GM23338 (cell line): ENCODE measurements around the gene ADAM17. TPM values are rescaled to one million over a fixed set of nuclear protein-coding genes. Genes with fewer than 3 reads are reported as not detected.

Experiments used
- ATAC-seq: fragments of 200-7000 bp; cut with Tn5 transposase; 3 replicates; pipeline ENCODE4 v1.9.1; 2020
- DNase-seq: peaks from one replicate; pipeline ENCODE4 v3.0.0-alpha.2; 2015; ENCODE audit warnings: low spot score
- H2AFZ ChIP-seq: fragments of 200-600 bp; sonication (generic); 2 replicates; pipeline ENCODE4 v1.8.0; 2016; ENCODE audit warnings: antibody characterized with exemption, mild to moderate bottlenecking, moderate library complexity
- H3F3A ChIP-seq: fragments of 200-600 bp; sonication (generic); replicated peaks from 2 replicates; pipeline ENCODE4 v1.8.0; 2017; ENCODE audit warnings: antibody characterized with exemption, mixed run types, low read depth
- H3K27ac ChIP-seq: fragments of 200-600 bp; sonication (generic); 2 replicates; pipeline ENCODE4 v1.6.1; 2016; ENCODE audit warnings: low read depth
- H3K27me3 ChIP-seq: fragments of 200-600 bp; sonication (generic); 2 replicates; pipeline ENCODE4 v1.8.0; 2016; ENCODE audit warnings: mild to moderate bottlenecking, mixed run types, moderate library complexity; ENCODE audit not compliant: insufficient read depth
- H3K36me3 ChIP-seq: fragments of 200-600 bp; sonication (generic); 2 replicates; pipeline ENCODE4 v1.8.0; 2016; ENCODE audit warnings: mild to moderate bottlenecking; ENCODE audit not compliant: insufficient read depth
- H3K4me1 ChIP-seq: fragments of 200-600 bp; sonication (generic); 2 replicates; pipeline ENCODE4 v1.8.0; 2016; ENCODE audit warnings: mild to moderate bottlenecking, moderate library complexity; ENCODE audit not compliant: insufficient read depth
- H3K4me2 ChIP-seq: fragments of 200-600 bp; sonication (generic); 2 replicates; pipeline ENCODE4 v1.7.1; 2017; ENCODE audit warnings: mixed run types
- H3K4me3 ChIP-seq: fragments of 200-600 bp; sonication (generic); 2 replicates; pipeline ENCODE4 v1.6.1; 2016; ENCODE audit warnings: mixed run types
- H3K79me2 ChIP-seq: fragments of 200-600 bp; sonication (generic); replicated peaks from 2 replicates; pipeline ENCODE4 v1.8.0; 2017; ENCODE audit warnings: mild to moderate bottlenecking; ENCODE audit not compliant: insufficient read depth
- H3K9me2 ChIP-seq: fragments of 200-600 bp; sonication (generic); 2 replicates; pipeline ENCODE4 v1.8.0; 2017; ENCODE audit not compliant: insufficient read depth
- H4K20me1 ChIP-seq: fragments of 200-600 bp; sonication (generic); replicated peaks from 2 replicates; pipeline ENCODE4 v1.8.0; 2017; ENCODE audit warnings: mild to moderate bottlenecking; ENCODE audit not compliant: insufficient read depth
- H3K27ac Mint-ChIP-seq: 2 replicates; pipeline ENCODE4 v1.8.0; 2020; ENCODE audit warnings: inconsistent platforms, mild to moderate bottlenecking, moderate library complexity, mixed read lengths
- H3K27me3 Mint-ChIP-seq: 3 replicates; pipeline ENCODE4 v1.8.0; 2022; ENCODE audit warnings: low read depth, mild to moderate bottlenecking, moderate library complexity, mixed read lengths, inconsistent platforms; ENCODE audit not compliant: insufficient read depth, poor library complexity
- H3K36me3 Mint-ChIP-seq: 3 replicates; pipeline ENCODE4 v1.8.0; 2021; ENCODE audit warnings: low read depth, mild to moderate bottlenecking, inconsistent platforms, moderate library complexity, mixed read lengths
- H3K4me1 Mint-ChIP-seq: 3 replicates; pipeline ENCODE4 v1.8.0; 2020; ENCODE audit warnings: mild to moderate bottlenecking, inconsistent platforms, mixed read lengths
- H3K4me3 Mint-ChIP-seq: 3 replicates; pipeline ENCODE4 v1.8.0; 2021; ENCODE audit warnings: moderate library complexity, mild to moderate bottlenecking, inconsistent platforms, mixed read lengths
- H3K9me3 Mint-ChIP-seq: 3 replicates; pipeline ENCODE4 v1.8.0; 2020; ENCODE audit warnings: moderate library complexity, mild to moderate bottlenecking, inconsistent platforms, mixed read lengths
- CREB1 ChIP-seq: fragments of 250-450 bp; sonication (Bioruptor Pico); IDR thresholded peaks from 2 replicates; pipeline ENCODE4 v1.5.0; 2020; ENCODE audit warnings: low read depth, mild to moderate bottlenecking, moderate library complexity
- EZH2 ChIP-seq: fragments of 200-600 bp; sonication (generic); IDR thresholded peaks from one replicate; pipeline ENCODE4 v1.8.0; 2017; ENCODE audit warnings: antibody characterized with exemption, mild to moderate bottlenecking, low read depth; ENCODE audit not compliant: unreplicated experiment
- POLR2AphosphoS5 ChIP-seq: IDR thresholded peaks from 2 replicates; pipeline ENCODE4 v1.6.1; 2016; ENCODE audit warnings: antibody characterized with exemption, low read depth
- STAT1 ChIP-seq: IDR thresholded peaks from one replicate; pipeline ENCODE4 v1.6.1; 2016; ENCODE audit warnings: antibody characterized with exemption; ENCODE audit not compliant: unreplicated experiment
- polyA plus RNA-seq: library from polyadenylated mRNA; unstranded; fragments of >200 nt; fragmentation: Nextera tagmentation; extraction: Ambion mirVana; gene quantifications from 2 replicates; pipeline ENCODE4 v1.2.1, GENCODE V29; 2016
- total RNA-seq: library from RNA; depleted of rRNA; stranded (reverse); fragments of >200 nt; shearing (Covaris generic); gene quantifications from 2 replicates; pipeline ENCODE4 v1.2.3, GENCODE V29; 2014
- TF ChIP-seq, protein P1 (sequence below): fragments of 250-450 bp; sonication (Bioruptor Pico); IDR thresholded peaks from 2 replicates; pipeline ENCODE4 v1.5.0; 2020; ENCODE audit warnings: mild to moderate bottlenecking, moderate library complexity
- TF ChIP-seq, protein P2 (sequence below): IDR thresholded peaks from 2 replicates; pipeline ENCODE4 v1.6.1; 2016; ENCODE audit warnings: antibody characterized with exemption
- TF ChIP-seq, protein P3 (sequence below), 2 experiments: fragments of 200-600 bp in 1 of 2; sonication (generic) in 1 of 2; conservative IDR thresholded peaks; 2 replicates each; pipeline versions ENCODE4 v1.5.1 to v1.6.1; 2016 to 2017; ENCODE audit warnings: antibody characterized with exemption in 2 of 2, low read depth in 2 of 2, mild to moderate bottlenecking in 2 of 2, moderate library complexity in 1 of 2

The ADAM17 gene
- total and polyA plus RNA-seq, 2 experiments from 2014 or later, result 8.3 to 23.5 TPM

DNA sequence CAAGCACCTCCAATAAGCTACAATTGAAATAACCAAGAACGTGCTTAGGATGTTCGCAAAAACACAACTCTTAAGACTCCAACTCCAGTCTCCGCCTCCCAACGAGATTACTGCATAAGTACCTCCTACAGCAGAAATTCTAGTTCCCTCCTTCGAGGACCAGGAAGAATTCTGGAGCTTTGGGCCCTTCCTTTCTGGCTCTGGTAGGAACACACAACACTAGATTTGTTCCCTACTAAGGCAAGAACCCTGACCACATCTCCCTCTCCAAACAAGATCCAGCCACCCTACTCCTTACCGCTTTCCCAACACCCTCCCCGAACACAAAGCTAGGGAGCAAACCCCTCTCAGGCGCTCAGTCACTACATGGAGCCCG, 721 bp downstream of the ADAM17 start:
- no peaks in the 10 kb centered on the region for H3K9me3 Mint-ChIP-seq
- H3K27ac Mint-ChIP-seq, result peak overlapping the region; percentile 94
- H3F3A ChIP-seq, result peaks cover 18% of the 10 kb centered on the region
- peak overlapping the region; percentile 98 for H3K4me3 Mint-ChIP-seq
- H3K27ac ChIP-seq, result peak overlapping the region; percentile 99
- H3K9me2 ChIP-seq, result no peaks in the 10 kb centered on the region
- H4K20me1 ChIP-seq, result peaks cover 33% of the 10 kb centered on the region
- no peaks in the 10 kb centered on the region for H3K36me3 ChIP-seq
- peak overlapping the region; percentile 95 for H2AFZ ChIP-seq
- peak overlapping the region; percentile 95 for H3K4me2 ChIP-seq
- H3K27me3 ChIP-seq, result no peaks in the 10 kb centered on the region
- peaks cover 23% of the 10 kb centered on the region for H3K4me1 ChIP-seq
- peak overlapping the region; percentile 98 for H3K4me3 ChIP-seq
- DNase-seq, result peak; percentile 67
- peaks cover 5% of the 10 kb centered on the region for H3K27me3 Mint-ChIP-seq
- TF ChIP-seq EZH2, result no peak
- TF ChIP-seq, protein P1, sequence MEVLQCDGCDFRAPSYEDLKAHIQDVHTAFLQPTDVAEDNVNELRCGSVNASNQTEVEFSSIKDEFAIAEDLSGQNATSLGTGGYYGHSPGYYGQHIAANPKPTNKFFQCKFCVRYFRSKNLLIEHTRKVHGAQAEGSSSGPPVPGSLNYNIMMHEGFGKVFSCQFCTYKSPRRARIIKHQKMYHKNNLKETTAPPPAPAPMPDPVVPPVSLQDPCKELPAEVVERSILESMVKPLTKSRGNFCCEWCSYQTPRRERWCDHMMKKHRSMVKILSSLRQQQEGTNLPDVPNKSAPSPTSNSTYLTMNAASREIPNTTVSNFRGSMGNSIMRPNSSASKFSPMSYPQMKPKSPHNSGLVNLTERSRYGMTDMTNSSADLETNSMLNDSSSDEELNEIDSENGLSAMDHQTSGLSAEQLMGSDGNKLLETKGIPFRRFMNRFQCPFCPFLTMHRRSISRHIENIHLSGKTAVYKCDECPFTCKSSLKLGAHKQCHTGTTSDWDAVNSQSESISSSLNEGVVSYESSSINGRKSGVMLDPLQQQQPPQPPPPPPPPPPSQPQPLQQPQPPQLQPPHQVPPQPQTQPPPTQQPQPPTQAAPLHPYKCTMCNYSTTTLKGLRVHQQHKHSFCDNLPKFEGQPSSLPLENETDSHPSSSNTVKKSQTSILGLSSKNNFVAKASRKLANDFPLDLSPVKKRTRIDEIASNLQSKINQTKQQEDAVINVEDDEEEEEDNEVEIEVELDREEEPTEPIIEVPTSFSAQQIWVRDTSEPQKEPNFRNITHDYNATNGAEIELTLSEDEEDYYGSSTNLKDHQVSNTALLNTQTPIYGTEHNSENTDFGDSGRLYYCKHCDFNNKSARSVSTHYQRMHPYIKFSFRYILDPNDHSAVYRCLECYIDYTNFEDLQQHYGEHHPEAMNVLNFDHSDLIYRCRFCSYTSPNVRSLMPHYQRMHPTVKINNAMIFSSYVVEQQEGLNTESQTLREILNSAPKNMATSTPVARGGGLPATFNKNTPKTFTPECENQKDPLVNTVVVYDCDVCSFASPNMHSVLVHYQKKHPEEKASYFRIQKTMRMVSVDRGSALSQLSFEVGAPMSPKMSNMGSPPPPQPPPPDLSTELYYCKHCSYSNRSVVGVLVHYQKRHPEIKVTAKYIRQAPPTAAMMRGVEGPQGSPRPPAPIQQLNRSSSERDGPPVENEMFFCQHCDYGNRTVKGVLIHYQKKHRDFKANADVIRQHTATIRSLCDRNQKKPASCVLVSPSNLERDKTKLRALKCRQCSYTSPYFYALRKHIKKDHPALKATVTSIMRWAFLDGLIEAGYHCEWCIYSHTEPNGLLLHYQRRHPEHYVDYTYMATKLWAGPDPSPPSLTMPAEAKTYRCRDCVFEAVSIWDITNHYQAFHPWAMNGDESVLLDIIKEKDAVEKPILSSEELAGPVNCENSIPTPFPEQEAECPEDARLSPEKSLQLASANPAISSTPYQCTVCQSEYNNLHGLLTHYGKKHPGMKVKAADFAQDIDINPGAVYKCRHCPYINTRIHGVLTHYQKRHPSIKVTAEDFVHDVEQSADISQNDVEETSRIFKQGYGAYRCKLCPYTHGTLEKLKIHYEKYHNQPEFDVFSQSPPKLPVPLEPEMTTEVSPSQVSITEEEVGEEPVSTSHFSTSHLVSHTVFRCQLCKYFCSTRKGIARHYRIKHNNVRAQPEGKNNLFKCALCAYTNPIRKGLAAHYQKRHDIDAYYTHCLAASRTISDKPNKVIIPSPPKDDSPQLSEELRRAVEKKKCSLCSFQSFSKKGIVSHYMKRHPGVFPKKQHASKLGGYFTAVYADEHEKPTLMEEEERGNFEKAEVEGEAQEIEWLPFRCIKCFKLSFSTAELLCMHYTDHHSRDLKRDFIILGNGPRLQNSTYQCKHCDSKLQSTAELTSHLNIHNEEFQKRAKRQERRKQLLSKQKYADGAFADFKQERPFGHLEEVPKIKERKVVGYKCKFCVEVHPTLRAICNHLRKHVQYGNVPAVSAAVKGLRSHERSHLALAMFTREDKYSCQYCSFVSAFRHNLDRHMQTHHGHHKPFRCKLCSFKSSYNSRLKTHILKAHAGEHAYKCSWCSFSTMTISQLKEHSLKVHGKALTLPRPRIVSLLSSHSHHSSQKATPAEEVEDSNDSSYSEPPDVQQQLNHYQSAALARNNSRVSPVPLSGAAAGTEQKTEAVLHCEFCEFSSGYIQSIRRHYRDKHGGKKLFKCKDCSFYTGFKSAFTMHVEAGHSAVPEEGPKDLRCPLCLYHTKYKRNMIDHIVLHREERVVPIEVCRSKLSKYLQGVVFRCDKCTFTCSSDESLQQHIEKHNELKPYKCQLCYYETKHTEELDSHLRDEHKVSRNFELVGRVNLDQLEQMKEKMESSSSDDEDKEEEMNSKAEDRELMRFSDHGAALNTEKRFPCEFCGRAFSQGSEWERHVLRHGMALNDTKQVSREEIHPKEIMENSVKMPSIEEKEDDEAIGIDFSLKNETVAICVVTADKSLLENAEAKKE (CRISPR knock-in tag), result no peak
- no peak; the same call in 2 of the 3 replicates for ATAC-seq
- peaks cover 68% of the 10 kb centered on the region for H3K79me2 ChIP-seq
- peaks cover 32% of the 10 kb centered on the region for H3K4me1 Mint-ChIP-seq
- peaks cover 6% of the 10 kb centered on the region for H3K36me3 Mint-ChIP-seq

DNA sequence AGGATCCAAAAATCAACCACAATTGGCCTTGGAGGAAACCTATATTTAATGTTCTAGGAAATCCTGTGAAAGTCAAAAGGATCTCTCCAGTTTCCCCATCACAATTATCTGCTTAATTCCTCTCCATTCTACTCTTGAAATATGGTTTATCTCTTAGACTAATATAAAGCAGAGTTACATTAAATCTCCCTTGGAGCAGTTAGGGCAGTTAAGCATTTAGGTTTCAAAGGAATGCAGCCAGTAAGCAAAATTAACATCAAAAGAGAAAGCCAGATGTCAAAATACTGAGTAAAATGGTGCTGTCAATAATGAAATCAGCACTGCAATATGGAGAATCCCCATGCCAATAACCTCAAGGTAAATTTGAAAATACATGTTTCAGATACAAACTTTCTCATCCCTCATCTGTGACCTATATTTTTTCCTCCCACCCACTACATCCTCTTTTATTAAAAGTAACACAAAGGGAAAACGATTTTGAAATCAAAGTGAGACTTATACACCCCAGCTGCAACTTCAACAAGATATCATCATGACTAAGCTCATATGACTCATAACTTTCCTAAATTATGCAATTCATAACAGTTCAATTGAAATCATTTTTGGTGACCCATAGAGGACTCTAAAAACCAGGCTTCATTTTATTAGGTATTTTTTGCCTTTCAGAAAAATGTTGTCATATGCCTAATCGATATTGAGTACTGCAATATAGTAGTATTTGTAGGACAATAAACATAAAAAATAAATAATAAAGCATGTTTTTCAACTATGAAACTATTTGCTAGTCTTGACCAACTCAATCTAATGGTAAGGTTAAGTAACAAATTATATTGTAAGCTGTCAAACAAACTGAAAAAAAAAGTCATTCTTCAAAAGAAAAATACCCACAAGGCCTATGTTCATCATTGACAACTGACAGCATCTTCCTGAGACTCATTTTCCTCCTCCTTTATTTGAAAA, 3.1 kb downstream of the ADAM17 start:
- Mint-ChIP-seq H3K27ac (no peak overlapping the region), H3K4me3 (no peak overlapping the region), H3K4me1 (peaks cover 47% of the 10 kb centered on the region), H3K27me3 (peaks cover 5% of the 10 kb centered on the region), H3K9me3 (no peaks in the 10 kb centered on the region), H3K36me3 (peaks cover under 1% of the 10 kb centered on the region; the same call in 1 of the 3 replicates)
- H2AFZ ChIP-seq, result no peak overlapping the region
- H3K36me3 ChIP-seq, result no peaks in the 10 kb centered on the region
- no peaks in the 10 kb centered on the region for H3K9me2 ChIP-seq
- H3K4me3 ChIP-seq, result no peak overlapping the region
- peak overlapping the region; percentile 53; the same call in 1 of the 2 replicates for H3K4me2 ChIP-seq
- H3K27me3 ChIP-seq, result no peaks in the 10 kb centered on the region
- ATAC-seq (no peak), DNase-seq (no peak)
- TF ChIP-seq, protein P2, sequence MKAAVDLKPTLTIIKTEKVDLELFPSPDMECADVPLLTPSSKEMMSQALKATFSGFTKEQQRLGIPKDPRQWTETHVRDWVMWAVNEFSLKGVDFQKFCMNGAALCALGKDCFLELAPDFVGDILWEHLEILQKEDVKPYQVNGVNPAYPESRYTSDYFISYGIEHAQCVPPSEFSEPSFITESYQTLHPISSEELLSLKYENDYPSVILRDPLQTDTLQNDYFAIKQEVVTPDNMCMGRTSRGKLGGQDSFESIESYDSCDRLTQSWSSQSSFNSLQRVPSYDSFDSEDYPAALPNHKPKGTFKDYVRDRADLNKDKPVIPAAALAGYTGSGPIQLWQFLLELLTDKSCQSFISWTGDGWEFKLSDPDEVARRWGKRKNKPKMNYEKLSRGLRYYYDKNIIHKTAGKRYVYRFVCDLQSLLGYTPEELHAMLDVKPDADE, result no peak
- TF ChIP-seq CREB1 (CRISPR knock-in tag), result no peak
- TF ChIP-seq STAT1, result no peak
- no peak for TF ChIP-seq POLR2AphosphoS5
- TF ChIP-seq, protein P3, sequence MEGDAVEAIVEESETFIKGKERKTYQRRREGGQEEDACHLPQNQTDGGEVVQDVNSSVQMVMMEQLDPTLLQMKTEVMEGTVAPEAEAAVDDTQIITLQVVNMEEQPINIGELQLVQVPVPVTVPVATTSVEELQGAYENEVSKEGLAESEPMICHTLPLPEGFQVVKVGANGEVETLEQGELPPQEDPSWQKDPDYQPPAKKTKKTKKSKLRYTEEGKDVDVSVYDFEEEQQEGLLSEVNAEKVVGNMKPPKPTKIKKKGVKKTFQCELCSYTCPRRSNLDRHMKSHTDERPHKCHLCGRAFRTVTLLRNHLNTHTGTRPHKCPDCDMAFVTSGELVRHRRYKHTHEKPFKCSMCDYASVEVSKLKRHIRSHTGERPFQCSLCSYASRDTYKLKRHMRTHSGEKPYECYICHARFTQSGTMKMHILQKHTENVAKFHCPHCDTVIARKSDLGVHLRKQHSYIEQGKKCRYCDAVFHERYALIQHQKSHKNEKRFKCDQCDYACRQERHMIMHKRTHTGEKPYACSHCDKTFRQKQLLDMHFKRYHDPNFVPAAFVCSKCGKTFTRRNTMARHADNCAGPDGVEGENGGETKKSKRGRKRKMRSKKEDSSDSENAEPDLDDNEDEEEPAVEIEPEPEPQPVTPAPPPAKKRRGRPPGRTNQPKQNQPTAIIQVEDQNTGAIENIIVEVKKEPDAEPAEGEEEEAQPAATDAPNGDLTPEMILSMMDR (conservative IDR thresholded peaks at IDR 0.05; ENCODE audit: low read depth in 2 of 2), result no peak
- peaks cover 18% of the 10 kb centered on the region for H3F3A ChIP-seq
- H3K79me2 ChIP-seq, result peaks cover 88% of the 10 kb centered on the region
- peaks cover 23% of the 10 kb centered on the region for H3K4me1 ChIP-seq
- peaks cover 39% of the 10 kb centered on the region for H4K20me1 ChIP-seq
- H3K27ac ChIP-seq, result no peak overlapping the region
